ENCODE results near the gene SPATA24. TPM values are rescaled to one million over a fixed set of nuclear protein-coding genes. Genes with fewer than 3 reads are reported as not detected.

The SPATA24 gene
- total RNA-seq, 1 experiment from 2014 or later = 13.0 TPM

GRCh38 chr5:139416651-139417050 is 12.8 kb upstream of the SPATA24 start:
- no peak overlapping the region for H3K4me2 ChIP-seq (ENCODE audit: insufficient read depth, insufficient read length, low read length)

More at GRCh38 chr5:139416651-139417050, 12.8 kb upstream of the SPATA24 start:
- no peak overlapping the region for H2AFZ ChIP-seq (ENCODE audit: low read length)
- H4K5ac ChIP-seq (ENCODE audit: insufficient read length, low read depth, low read length) = no peak overlapping the region
- H3K4ac ChIP-seq (ENCODE audit: low read depth, low read length) = no peak overlapping the region
- no peak overlapping the region for H2BK15ac ChIP-seq (ENCODE audit: low read depth, low read length)
- no CpG with 5 or more reads among the region's 9 CpGs for WGBS (ENCODE audit: extremely low coverage, insufficient read length, low lambda C conversion rate)
- no peaks in the 10 kb centered on the region for H3K79me2 ChIP-seq (ENCODE audit: insufficient read depth, low read length)
- DNase-seq = no peak
- H3K9ac ChIP-seq (ENCODE audit: extremely low read depth, insufficient read length, low read length) = no peak overlapping the region
- H3K27me3 ChIP-seq (ENCODE audit: insufficient read depth, low read length) = no peaks in the 10 kb centered on the region
- H2BK5ac ChIP-seq (ENCODE audit: insufficient read length, low read length) = no peak overlapping the region
- no peak overlapping the region for H2AK5ac ChIP-seq (ENCODE audit: insufficient read length, low read length)
- H3K18ac ChIP-seq (ENCODE audit: insufficient read length, low read depth, low read length) = no peak overlapping the region
- no peak overlapping the region for H2BK12ac ChIP-seq (ENCODE audit: insufficient read length, low read depth, low read length)
- H3K23ac ChIP-seq (ENCODE audit: insufficient read length, low read depth, low read length) = no peak overlapping the region
- H3K9me3 ChIP-seq (ENCODE audit: control insufficient read depth, low read depth, low read length) = no peaks in the 10 kb centered on the region
- no peak overlapping the region for H3K56ac ChIP-seq (ENCODE audit: insufficient read length, low read depth, low read length)
- H4K8ac ChIP-seq (replicated peaks; ENCODE audit: insufficient read length, low read depth, low read length) = no peak overlapping the region
- no peaks in the 10 kb centered on the region for H3K79me1 ChIP-seq (ENCODE audit: insufficient read depth, low read depth, low read length, poor library complexity, severe bottlenecking)
- no peak overlapping the region for H2BK120ac ChIP-seq (ENCODE audit: low read depth, low read length, poor library complexity, severe bottlenecking)
- H3K27ac ChIP-seq (ENCODE audit: insufficient read length, low read depth, low read length) = no peak overlapping the region
- no peaks in the 10 kb centered on the region for H3K9me3 Mint-ChIP-seq
- no peak overlapping the region for H3T11ph ChIP-seq (ENCODE audit: low read length)
- no peaks in the 10 kb centered on the region for H3K23me2 ChIP-seq (ENCODE audit: insufficient read length, low read depth, low read length, poor library complexity, severe bottlenecking)
- H3K4me3 Mint-ChIP-seq = no peak overlapping the region
- no peak overlapping the region for H2BK20ac ChIP-seq (ENCODE audit: low read depth, low read length, poor library complexity, severe bottlenecking)
- H3K4me1 ChIP-seq (ENCODE audit: insufficient read depth, low read length) = no peaks in the 10 kb centered on the region
- peaks cover 15 to 21% of the 10 kb centered on the region in 2 experiments for H3K4me1 Mint-ChIP-seq
- no peak overlapping the region for H3K14ac ChIP-seq (ENCODE audit: insufficient read depth, low read length)
- peaks cover 0 to 45% (median 37%) of the 10 kb centered on the region in 3 experiments; a peak in 5 of 7 replicates for H3K36me3 Mint-ChIP-seq (ENCODE audit: insufficient read depth in 1 of 3, low read depth in 3 of 3)
- no peak for TF ChIP-seq CTCF (conservative IDR thresholded peaks at IDR 0.05)
- no peaks in the 10 kb centered on the region for H4K20me1 ChIP-seq (ENCODE audit: control insufficient read depth, insufficient read depth, insufficient read length)
- H3K27ac Mint-ChIP-seq = no peak overlapping the region
- H4K91ac ChIP-seq (ENCODE audit: insufficient read length, low read depth, low read length) = no peak overlapping the region
- H3K27me3 Mint-ChIP-seq (ENCODE audit: low read depth) = peaks cover 1% of the 10 kb centered on the region
